ENCODE results near the gene GCAT. TPM values are rescaled to one million over a fixed set of nuclear protein-coding genes. Genes with fewer than 3 reads are reported as not detected.

Gene GCAT
- polyA plus RNA-seq, 1 donor from 2014 or later = 13.0 TPM

- no peaks in the 10 kb centered on the region for H3K79me2 ChIP-seq (replicated peaks; ENCODE audit: insufficient read depth, low read length)
- no peak overlapping the region for H3K4me2 ChIP-seq (ENCODE audit: low read length)
- no peaks in the 10 kb centered on the region for H3K9me3 ChIP-seq (ENCODE audit: low read length)
- no peaks in the 10 kb centered on the region for H3F3A ChIP-seq (ENCODE audit: insufficient read depth, low read length, poor library complexity, severe bottlenecking)
- H3K4me3 ChIP-seq (ENCODE audit: low read length) = no peak overlapping the region
- H3K27me3 ChIP-seq (ENCODE audit: insufficient read depth, low read depth, low read length) = no peaks in the 10 kb centered on the region
- TF ChIP-seq RAD21 (conservative IDR thresholded peaks at IDR 0.05) (no peak), REST (IDR thresholded peaks at IDR 0.05; ENCODE audit: borderline replicate concordance) (no peak), TAF1 (IDR thresholded peaks at IDR 0.05; ENCODE audit: low read depth) (no peak), EZH2 (IDR thresholded peaks at IDR 0.05; ENCODE audit: borderline replicate concordance, insufficient read depth, low read length, poor library complexity, severe bottlenecking) (no peak), MXI1 (conservative IDR thresholded peaks at IDR 0.05; ENCODE audit: poor library complexity, severe bottlenecking) (no peak), CTCF (IDR thresholded peaks at IDR 0.05; ENCODE audit: poor library complexity, severe bottlenecking) (no peak), POLR2AphosphoS5 (IDR thresholded peaks at IDR 0.05) (no peak), SMC3 (conservative IDR thresholded peaks at IDR 0.05; ENCODE audit: poor library complexity) (no peak)
- H2AFZ ChIP-seq (ENCODE audit: low read depth, low read length) = no peak overlapping the region
- no peak overlapping the region for H3K27ac ChIP-seq (ENCODE audit: low read length)
- no peak overlapping the region for H3K9ac ChIP-seq (ENCODE audit: low read length)
- H4K20me1 ChIP-seq (ENCODE audit: insufficient read depth) = no peaks in the 10 kb centered on the region
- no peaks in the 10 kb centered on the region for H3K9me2 ChIP-seq (ENCODE audit: insufficient read depth, low read length)
- no peaks in the 10 kb centered on the region for H3K36me3 ChIP-seq (ENCODE audit: insufficient read depth, low read length)
These were observed 53.2 kb downstream of the GCAT start for GRCh38 chr22:37860796-37861421.

GRCh38 chr22:37862570-37863325, 55.0 kb downstream of the GCAT start:
- Histone ChIP-seq H3F3A (ENCODE audit: insufficient read depth, low read length, poor library complexity, severe bottlenecking) (no peaks in the 10 kb centered on the region), H3K9me2 (ENCODE audit: insufficient read depth, low read length) (no peaks in the 10 kb centered on the region), H2AFZ (ENCODE audit: low read depth, low read length) (no peak overlapping the region), H3K36me3 (ENCODE audit: insufficient read depth, low read length) (no peaks in the 10 kb centered on the region), H3K79me2 (replicated peaks; ENCODE audit: insufficient read depth, low read length) (no peaks in the 10 kb centered on the region), H3K4me2 (ENCODE audit: low read length) (no peak overlapping the region), H3K9ac (ENCODE audit: low read length) (no peak overlapping the region), H3K27me3 (ENCODE audit: insufficient read depth, low read depth, low read length) (no peaks in the 10 kb centered on the region), H3K9me3 (ENCODE audit: low read length) (no peaks in the 10 kb centered on the region), H4K20me1 (ENCODE audit: insufficient read depth) (no peaks in the 10 kb centered on the region), H3K27ac (ENCODE audit: low read length) (no peak overlapping the region), H3K4me3 (ENCODE audit: low read length) (no peak overlapping the region)
- TF ChIP-seq MXI1 (conservative IDR thresholded peaks at IDR 0.05; ENCODE audit: poor library complexity, severe bottlenecking) = no peak
- no peak for TF ChIP-seq EZH2 (IDR thresholded peaks at IDR 0.05; ENCODE audit: borderline replicate concordance, insufficient read depth, low read length, poor library complexity, severe bottlenecking)
- TF ChIP-seq REST (IDR thresholded peaks at IDR 0.05; ENCODE audit: borderline replicate concordance) = no peak
- TF ChIP-seq RAD21 (conservative IDR thresholded peaks at IDR 0.05) = no peak
- TF ChIP-seq TAF1 (IDR thresholded peaks at IDR 0.05; ENCODE audit: low read depth) = no peak
- no peak for TF ChIP-seq EP300 (conservative IDR thresholded peaks at IDR 0.05; ENCODE audit: poor library complexity, severe bottlenecking)
- TF ChIP-seq CTCF (IDR thresholded peaks at IDR 0.05; ENCODE audit: poor library complexity, severe bottlenecking) = no peak
- no peak for TF ChIP-seq POLR2AphosphoS5 (IDR thresholded peaks at IDR 0.05)
- no peak for TF ChIP-seq SMC3 (conservative IDR thresholded peaks at IDR 0.05; ENCODE audit: poor library complexity)

Data from neural cell (in vitro differentiated cells).